Mucosa of descending colon (tissue), 3 donors: ENCODE measurements around the gene LRRC27. TPM values are rescaled to one million over a fixed set of nuclear protein-coding genes. Genes with fewer than 3 reads are reported as not detected.

Source experiments
- ATAC-seq: fragments of 200-7000 bp; cut with Tn5 transposase; one replicate; pipeline ENCODE4 v1.9.1; 2020; ENCODE audit warnings: mild to moderate bottlenecking, moderate library complexity
- DNase-seq, 3 donors: peaks; one replicate each; pipeline ENCODE4 v3.0.0-alpha.2; 2020
- H3K36me3 ChIP-seq: fragments of 200-600 bp; one replicate; pipeline ENCODE4 v1.8.0; 2021; ENCODE audit warnings: low read depth, mild to moderate bottlenecking
- H3K4me1 ChIP-seq: fragments of 200-600 bp; one replicate; pipeline ENCODE4 v1.8.0; 2021; ENCODE audit warnings: low read depth, mild to moderate bottlenecking
- H3K4me3 ChIP-seq: fragments of 200-600 bp; one replicate; pipeline ENCODE4 v1.8.0; 2021; ENCODE audit warnings: mild to moderate bottlenecking
- H3K9me3 ChIP-seq: fragments of 200-600 bp; one replicate; pipeline ENCODE4 v1.8.0; 2021; ENCODE audit warnings: mild to moderate bottlenecking
- CTCF ChIP-seq: fragments of 200-600 bp; IDR thresholded peaks from one replicate; pipeline ENCODE4 v1.8.0; 2022; ENCODE audit warnings: antibody characterized with exemption, mild to moderate bottlenecking
- intact Hi-C, 2 donors: fragments of 100-400 bp; cut with DNase I in 1 of 2; cut with micrococcal nuclease in 1 of 2; formaldehyde crosslinking; loops; one replicate each; pipeline versions ENCODE4 v1.11.0 to v1.11.1; 2022; cut with DNase I, micrococcal nuclease
- total RNA-seq, 3 donors: library from RNA; stranded (reverse); fragmentation: NEBNext Ultra II Directional in 2 of 3; extraction: Animal tissue kit (Norgen Biotek cat#: 25700) in 2 of 3; gene quantifications; one replicate each; pipeline versions ENCODE4 v1.2.1 to v1.2.4, GENCODE V29; 2021 to 2023
- donor health status: DM: no; HTN: no; CAD: no; lungs with moderate emphysema.
- donor health status: DM: no; HTN: no; CAD: no.
- donor health status: DM: no; HTN: yes; CAD: no.

LRRC27 gene
- total RNA-seq, 3 donors from 2014 or later, result 6.9 to 12.2 (median 11.1) TPM

- ATAC-seq, result no peak
- no peaks in the 10 kb centered on the region for H3K9me3 ChIP-seq
- no peak for TF ChIP-seq CTCF
- H3K36me3 ChIP-seq, result no peaks in the 10 kb centered on the region
- peaks cover 17% of the 10 kb centered on the region for H3K4me1 ChIP-seq
- peak in 1 of 3 donors; percentile 33 for DNase-seq
- intact Hi-C loops, result no loop called here
- H3K4me3 ChIP-seq, result no peak overlapping the region
These were observed 61.7 kb downstream of the LRRC27 start for GRCh38 chr10:132393695-132394181.

- Histone ChIP-seq H3K4me3 (no peak overlapping the region), H3K4me1 (peaks cover 16% of the 10 kb centered on the region), H3K36me3 (no peaks in the 10 kb centered on the region), H3K9me3 (no peaks in the 10 kb centered on the region)
- no peak for ATAC-seq
- TF ChIP-seq CTCF, result no peak
- intact Hi-C loops, result no loop called here
- DNase-seq, result peak in 2 of 3 donors; percentile 39 to 53
These were observed 62.3 kb downstream of the LRRC27 start for GRCh38 chr10:132394201-132394811.

GRCh38 chr10:132394936-132395703 lies 63.1 kb downstream of the LRRC27 start:
- ATAC-seq (no peak), DNase-seq (peak; percentile 35 to 63 (median 50))
- intact Hi-C loops, result no loop called here
- TF ChIP-seq CTCF, result no peak
- peaks cover 21% of the 10 kb centered on the region for H3K4me1 ChIP-seq
- no peaks in the 10 kb centered on the region for H3K36me3 ChIP-seq
- H3K4me3 ChIP-seq, result no peak overlapping the region
- no peaks in the 10 kb centered on the region for H3K9me3 ChIP-seq

- no peaks in the 10 kb centered on the region for H3K9me3 ChIP-seq
- no peak for TF ChIP-seq CTCF
- H3K36me3 ChIP-seq, result no peaks in the 10 kb centered on the region
- ATAC-seq (peak; percentile 54), DNase-seq (peak; percentile 84 to 91 (median 88))
- H3K4me3 ChIP-seq, result peak overlapping the region; percentile 77
- H3K4me1 ChIP-seq, result peaks cover 29% of the 10 kb centered on the region
- intact Hi-C loops, result no loop called here
These were observed 63.9 kb downstream of the LRRC27 start for GRCh38 chr10:132395704-132396493.

GRCh38 chr10:132396494-132397035 lies 64.6 kb downstream of the LRRC27 start:
- peak; percentile 49 for TF ChIP-seq CTCF
- peaks cover 35% of the 10 kb centered on the region for H3K4me1 ChIP-seq
- intact Hi-C loops, result no loop called here
- peak overlapping the region; percentile 77 for H3K4me3 ChIP-seq
- no peaks in the 10 kb centered on the region for H3K9me3 ChIP-seq
- ATAC-seq (peak; percentile 40), DNase-seq (peak; percentile 61 to 85 (median 84))
- no peaks in the 10 kb centered on the region for H3K36me3 ChIP-seq
